NCI-H1092 (cell line): ENCODE results near the gene DGKI.
A peak's percentile ranks its signal among the peaks of the same experiment; 100 is the strongest.
"Not testable (repeated sequence)": the region's sequence is repeated elsewhere in the genome, so short reads cannot be mapped to it uniquely, and the experiment has no call there.

Source experiments
- DNase-seq: peaks from one replicate; lab custom pipeline; 2025; lab: John Stamatoyannopoulos, UW

The DGKI gene

DNA sequence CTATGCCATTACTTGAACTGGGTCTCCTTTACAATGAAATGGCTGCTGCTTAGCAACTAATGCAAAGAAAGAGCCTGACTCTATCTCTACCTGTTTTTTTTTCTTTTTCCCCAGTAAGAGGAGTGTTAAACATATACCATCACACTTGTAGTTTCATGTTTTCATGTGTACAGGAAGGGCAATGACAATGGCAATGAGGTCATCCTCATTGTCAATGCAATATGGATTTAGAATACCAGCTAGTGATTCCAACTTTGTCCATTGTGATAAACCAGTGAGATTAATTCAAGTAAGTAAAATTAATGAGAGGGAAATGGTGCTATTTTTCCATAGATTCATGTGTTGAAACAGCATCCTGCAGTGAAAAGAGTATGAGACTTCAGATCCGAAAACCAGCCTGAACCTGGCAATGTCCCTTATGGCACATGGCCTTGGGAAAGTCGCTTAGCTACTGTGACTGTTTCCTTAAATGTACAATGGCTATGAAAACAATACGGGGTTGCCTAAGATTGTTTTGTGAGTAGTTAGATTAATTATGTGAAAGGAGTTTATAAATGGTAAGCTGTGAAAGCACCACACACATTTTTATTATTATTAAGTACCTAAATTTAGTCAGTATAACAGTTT, 11.2 kb downstream of the DGKI start:
- DNase-seq: no peak

DNA sequence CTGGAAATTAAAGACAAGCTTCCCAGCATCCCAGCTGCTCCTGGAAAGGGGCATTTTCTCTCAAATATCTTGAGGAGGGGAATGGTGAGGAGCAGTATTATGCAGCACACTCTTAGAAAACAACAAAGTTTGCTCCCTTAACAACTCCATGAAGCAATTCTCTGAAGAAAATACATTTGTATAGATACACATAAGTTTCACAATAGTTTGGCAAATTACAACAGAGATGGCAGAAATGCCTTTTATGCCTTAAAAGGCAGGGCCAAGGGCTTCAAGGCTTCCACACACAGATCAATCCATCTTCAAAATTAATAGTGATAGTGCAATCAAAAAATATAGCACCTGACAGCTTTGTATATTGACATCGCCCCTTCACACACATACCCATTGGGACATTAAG, 12.2 kb downstream of the DGKI start:
- DNase-seq: no peak

DNA sequence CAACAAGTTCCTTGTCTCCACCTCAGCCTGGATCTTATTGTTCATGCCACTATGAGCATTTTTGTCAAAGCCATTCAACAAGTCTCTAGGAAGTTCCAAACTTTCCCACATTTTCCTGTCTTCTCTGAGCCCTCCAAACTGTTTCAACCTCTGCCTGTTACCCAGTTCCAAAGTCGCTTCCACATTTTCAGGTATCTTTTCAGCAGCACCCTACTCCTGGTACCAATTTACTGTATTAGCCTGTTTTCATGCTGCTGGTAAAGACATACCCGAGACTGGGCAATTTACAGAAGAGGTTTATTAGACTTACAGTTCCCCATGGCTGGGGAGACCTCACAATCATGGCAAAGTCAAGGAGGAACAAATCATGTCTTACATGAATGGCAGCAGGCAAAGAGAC, 13.8 kb downstream of the DGKI start:
- DNase-seq: not testable (repeated sequence)

DNA sequence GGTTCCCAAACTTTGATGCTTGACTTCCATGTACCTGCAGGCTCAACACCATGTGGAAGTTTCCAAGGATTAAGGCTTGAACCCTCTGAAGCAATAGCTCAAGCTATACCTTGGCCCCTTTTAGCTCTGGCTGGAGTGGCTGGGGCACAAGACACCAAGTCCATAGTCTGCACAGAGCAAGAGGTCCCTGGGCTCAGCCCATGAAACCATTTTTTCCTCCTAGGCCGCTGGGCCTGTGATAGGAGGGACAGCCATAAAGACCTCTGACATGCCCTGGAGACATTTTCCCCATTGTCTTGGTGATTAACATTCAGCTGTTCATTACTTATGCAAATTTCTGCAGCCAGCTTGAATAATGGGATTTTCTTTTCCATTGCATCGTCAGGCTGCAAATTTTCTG, 14.4 kb downstream of the DGKI start:
- no peak for DNase-seq

DNA sequence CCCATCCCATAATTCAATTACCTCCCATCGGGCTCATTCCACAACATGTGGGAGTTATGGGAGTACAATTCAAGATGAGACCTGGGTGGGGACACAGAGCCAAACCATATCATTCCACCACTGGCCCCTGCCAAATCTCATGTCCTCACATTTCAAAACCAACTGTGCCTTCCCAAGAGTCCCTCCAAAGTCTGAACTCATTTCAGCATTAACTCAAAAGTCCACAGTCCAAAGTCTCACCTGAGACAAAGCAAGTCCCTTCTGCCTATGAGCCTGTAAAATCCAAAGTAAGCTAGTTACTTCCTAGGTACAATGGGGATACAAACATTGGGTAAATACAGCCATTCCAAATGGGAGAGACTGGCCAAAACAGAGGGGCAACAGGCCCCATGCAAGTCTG, 15.2 kb downstream of the DGKI start:
- DNase-seq: not testable (repeated sequence)

DNA sequence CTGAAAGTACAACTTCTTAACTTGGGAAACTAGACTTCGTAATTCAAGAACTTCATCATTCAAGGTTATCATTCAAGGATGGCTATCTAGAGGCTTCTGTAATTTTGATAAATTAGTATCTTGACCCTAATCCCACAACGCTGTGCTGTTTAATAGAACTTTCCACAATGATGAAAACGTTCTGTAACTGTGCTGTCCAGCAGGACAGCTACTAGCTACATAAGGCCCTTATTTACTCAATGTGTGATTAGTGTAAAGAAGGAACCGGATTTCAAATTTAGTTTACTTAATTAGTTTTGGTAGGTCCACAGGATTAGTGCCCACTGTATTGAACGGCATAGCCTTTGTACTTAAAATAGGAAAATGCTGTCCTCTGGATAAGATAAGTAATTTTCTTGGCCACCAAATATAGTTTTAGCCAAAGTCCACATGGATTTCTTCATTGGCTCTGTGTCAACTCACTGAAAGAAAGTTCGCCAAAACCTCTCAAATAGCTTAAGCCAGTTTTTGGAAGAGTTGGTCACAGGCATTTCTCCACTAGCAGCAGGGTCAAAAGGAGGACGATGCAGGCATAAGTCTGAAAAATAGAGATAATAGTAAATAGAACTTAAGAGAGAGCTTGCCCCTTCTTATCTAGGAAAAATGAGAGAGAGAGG, 17.3 kb downstream of the DGKI start:
- DNase-seq: no peak

DNA sequence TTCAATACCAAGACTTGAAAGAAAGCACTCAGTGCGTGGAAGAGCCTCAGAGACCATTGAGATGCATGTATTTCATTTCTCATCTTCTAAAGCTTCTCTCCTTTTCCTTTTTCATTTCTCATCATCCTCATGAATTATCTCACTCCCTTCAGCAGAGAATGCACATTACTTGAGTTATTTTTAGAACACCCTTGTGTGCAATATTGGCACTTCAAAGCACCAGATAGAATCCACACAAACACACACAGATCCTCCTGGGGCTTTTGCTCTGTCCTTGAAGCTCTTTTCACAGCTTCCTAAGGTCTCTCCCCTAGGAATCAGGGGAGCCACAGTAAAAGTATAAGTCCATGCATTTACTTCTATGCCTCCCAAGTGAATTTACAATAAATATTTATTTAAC, 18.3 kb downstream of the DGKI start:
- DNase-seq: no peak

DNA sequence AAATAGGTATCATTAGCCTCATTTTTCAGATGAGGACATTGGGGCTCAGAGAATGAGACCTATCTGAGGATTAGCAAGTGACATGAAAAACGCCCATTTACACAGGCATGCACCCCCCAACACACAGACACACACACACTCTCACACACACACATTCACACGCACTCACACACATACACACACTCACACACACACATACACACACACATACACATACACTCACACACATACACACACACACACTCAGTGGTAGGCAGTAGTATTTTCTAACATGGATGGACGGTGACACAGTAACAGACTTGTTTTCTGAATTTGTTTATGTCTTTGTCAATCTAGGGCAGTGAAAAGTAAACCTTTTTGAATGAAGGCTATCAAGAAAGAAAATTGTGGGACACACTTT, 21.3 kb downstream of the DGKI start:
- DNase-seq: no peak

DNA sequence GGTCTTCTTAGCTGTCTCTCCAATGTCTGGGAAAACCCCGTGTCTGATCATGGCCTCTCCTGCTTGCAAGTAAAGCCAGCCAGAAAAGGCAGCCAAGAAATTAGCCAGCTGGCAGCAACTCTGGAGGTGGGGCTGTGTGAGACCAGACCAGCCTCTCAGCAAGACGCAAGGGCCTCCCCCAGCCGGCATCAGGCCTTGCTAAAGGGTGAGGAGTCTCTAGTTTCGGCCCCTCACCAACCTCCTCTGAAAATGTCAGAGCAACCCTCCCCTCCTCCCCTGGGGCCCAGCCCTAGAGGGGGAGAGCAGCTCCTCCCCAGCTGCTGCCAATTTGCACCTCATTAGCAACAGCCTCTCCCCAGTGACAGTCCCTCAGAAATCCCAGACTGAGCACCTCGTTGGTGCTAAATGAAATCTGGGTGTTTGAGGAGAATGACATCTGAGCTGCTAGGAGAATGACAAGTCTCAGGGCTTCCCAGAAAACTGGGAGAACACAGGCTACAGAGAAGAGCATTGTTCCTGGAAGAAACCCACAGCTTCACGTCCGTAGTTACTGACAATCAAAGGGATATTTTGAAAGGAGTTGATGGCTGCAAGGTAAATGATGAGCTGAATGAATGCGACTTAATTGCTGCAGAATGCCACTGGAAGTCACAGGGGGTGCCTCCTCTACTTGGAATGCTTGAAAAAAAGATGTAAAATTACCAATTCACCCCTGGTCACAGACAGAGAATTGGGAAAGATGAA, 25.9 kb downstream of the DGKI start:
- peak; percentile 79 for DNase-seq

DNA sequence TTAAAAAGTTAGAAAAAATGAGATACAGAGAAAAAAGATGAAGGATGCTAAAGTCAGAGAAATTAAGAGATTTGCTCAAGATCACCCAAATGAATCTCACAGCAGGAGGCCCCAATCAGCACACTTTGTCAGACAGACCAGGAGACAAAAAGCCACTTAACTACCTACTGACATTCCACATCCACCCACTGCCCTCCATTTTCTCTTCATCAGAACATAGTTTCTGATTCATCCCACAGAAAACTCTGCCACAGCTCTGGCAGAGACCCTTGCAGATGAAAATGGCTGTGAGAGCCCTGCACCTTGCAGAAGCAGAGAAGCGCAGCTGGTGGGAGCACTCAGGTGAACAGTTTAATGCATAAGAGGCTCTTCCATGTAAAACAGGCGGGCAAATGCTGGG, 26.6 kb downstream of the DGKI start:
- DNase-seq: peak; percentile 67

DNA sequence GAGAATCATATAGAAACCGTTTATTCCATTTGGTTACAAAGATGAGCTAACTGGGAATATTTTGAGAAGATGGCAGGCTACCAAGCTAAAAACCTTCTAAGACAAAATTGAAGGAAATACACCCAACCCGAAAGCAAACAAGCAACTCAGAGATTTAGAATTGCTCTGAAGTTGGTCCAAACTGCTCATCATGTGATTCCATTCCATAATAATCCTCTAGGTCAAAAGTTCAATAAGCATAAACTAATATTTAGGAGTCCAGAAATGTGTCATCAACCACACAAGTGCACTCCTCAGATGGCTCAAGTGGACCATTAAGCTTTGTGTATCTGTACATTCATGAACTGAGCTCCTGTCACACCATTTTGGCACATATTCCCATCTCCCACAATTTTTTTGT, 28.7 kb downstream of the DGKI start:
- DNase-seq: no peak

DNA sequence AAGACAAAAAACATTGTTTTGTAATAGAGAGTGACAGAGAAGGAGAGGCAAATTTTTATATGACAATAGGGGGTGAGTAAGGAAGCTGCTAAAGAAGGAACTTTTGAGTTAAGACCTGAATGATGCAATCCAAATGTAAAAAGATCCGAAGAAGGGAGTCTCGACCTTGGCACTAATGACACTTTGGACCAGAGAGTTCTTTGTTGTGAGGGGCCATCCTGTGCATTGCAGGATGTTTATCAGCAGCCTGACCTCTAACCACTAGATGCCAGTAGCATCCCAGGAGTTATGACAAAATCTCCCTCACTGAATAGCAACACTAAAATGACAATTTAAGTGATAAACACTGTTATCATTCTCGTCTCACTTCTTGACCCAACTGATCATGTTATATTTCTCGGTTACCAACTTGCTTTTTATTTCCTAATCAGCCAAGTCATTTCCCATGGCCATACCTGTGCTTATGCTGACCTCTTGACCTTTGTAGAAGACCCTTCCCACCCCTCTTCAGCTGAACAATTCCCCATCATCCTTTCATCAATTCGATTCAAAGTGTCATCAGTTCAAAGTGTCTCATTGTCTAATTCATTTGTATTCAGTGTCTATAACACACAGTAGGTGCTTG, 30.0 kb downstream of the DGKI start:
- no peak for DNase-seq

DNA sequence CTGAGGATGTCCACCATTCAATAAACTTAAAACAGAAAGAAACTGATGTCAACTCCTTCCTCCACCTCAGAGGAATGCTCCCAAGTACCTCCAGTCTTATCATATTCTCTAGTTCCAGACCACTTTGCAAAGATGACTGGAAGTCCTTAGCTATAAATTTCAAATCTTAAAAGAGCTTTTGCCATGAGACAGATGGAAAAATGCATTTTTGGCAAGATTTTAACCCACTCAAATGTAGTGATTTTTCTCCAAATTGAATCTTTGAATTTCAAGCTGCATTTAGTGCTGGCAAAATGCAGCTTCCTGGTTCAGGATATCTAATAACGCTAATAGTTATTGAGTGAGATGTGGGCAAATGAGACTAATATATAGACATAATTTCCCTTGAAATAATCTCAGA, 33.2 kb downstream of the DGKI start:
- no peak for DNase-seq

DNA sequence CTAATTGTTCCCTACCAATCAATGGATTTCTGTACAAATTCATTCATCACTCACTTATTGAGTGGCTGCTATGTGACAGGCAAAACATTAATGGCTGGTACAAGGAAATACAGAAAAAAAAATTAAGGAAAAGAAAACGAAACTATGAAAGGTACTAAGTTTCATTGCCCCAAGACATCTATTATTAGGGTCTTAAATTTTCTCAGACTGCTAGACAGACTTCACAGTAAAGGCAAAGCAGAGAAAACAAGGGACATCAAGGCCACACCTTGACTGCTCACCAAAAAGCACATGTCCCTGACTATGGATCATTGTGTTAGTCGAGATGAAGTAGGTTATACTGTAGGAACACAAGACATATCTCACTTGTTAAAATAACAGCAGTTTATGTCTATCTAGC, 36.5 kb downstream of the DGKI start:
- DNase-seq: no peak

DNA sequence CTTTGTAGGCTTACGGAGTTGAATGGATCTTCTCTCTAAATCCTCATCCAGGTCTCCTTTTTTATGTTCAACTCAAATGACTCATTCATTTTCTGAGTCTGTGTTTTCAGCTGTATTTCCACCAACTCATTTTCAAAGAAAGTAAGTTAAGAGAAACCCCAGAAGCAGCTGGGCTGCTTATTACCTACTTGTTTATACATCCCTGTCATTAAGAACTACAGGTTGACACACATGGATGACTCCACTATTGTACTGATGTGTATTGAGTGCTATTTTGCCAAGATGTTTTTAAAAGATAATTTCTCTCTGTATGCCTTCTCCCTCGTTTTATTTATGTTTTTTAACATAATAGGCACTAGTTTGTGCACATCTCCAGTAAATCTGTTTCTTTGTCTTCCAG, 41.9 kb downstream of the DGKI start:
- DNase-seq: no peak

DNA sequence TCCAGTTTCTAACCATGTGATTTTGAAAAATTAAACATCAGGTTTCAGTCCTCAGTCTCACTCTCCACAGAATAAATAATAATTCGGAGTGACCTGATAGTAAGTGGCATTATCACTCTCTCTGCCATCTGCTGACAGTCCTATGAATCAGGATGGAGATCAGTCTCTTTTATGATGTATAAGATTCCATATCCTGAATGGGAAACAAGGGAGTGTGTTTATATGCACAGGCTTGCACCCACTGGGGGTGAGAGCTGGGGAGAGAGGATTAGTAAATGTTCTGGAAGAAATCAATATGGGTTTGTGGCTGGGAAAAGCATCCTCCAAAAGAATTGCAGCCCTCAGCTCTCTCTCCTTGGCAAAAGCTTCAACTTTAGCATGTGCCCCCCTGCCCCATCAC, 45.3 kb downstream of the DGKI start:
- DNase-seq: no peak

DNA sequence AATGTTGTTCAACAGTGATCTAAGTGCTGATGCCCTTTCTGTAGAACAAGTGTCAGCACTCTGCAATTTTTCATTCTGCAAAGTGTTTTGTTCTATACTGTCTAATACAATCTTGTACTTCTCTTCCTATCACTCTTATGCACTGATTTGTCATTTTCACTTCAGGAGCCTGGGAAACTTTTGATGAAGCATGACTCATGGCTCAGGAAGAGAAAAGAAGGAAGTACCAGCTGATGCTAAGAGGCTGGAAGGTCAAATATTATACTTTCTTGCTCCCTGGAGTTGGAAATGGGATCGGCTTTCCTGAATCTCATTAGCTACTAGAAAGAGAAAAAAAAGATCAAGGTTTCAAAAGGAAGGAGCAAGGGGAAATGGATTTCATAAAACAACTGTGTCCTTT, 45.8 kb downstream of the DGKI start:
- DNase-seq: no peak

DNA sequence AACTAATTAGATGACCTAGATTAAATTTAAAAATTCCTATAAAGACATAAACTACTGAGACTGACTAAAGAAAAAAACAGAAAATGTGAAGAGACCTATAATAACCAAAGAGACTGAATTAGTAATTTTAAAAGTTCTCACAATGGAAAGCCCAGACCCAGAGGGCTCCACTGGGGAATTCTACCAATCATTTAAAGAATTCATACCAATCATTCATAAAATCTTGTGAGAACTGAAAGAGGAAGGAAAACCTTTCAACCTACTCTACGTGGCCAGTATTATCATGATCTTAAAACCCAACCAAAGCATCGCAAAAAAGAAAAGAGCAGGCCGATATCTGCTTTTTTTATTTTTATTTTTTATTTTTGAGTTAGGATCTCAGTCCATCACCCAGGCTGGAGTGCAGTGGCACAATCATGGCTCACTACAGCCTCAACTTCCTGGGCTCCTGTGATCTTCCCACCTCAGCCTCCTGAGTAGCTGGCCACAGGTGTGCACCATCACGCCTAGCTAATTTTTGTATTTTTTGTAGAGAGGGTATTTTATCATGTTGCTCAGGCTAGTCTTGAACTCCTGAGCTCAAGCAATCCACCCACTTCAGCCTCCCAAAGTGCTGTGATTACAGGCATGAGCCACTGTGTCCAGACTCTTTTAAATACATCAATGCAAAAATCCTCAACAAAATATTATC, 48.6 kb downstream of the DGKI start:
- DNase-seq: no peak

DNA sequence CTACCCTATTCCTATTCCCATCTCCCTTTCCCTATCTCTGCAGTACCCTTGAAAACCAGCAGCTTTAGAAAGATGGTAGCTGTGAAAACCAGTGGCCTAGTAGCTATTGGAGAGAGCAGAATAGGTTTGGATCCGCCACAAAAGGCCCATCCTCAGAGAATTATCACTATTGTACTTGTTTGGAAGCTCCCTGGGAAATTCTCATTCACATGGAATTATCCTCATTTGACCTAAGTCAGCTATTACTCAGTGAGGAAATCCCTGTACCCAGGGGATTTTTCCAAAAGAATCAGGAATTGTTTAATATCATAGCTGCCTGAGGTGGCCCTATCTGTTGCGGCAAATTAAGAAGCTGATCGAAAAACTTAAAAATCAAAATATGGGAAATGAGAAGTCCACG, 51.6 kb downstream of the DGKI start:
- DNase-seq: no peak

DNA sequence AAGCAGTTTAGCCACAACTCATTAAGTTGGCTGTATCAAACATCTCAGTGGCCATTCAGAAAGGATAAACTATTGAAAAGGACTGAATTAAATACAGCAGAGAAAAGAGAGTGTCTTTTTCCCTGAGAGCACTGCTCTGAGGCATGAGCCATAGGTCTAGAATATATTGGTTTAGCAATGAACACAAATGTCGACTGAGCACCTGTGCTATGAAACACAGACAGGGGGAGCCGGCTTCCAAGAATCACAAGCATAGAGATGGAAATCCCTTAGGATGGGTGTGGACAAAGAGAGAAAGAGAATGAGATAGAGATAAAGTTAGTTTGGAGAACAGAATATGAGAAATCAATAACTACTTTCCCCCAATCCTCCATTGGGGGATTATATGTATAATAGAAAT, 54.8 kb downstream of the DGKI start:
- DNase-seq: no peak

DNA sequence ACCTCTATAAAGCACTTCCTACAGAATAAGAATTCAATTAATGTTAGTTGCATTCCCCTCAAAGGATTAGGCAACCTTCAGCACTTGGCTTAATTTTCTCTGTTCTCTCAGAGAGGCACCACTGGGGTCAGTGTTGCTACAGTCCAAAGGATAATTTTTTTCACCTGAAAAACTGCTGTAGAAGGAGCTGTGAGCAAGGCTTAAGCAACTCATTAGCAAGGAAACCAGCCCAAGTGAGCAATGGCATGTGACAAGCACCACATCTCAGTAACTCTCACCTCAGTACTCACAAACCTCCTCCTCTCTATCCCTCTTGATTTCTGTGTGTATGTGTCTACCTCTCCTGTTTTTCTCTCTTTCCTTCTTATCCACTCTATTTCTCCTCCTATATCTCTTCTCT, 55.9 kb downstream of the DGKI start:
- DNase-seq: no peak

DNA sequence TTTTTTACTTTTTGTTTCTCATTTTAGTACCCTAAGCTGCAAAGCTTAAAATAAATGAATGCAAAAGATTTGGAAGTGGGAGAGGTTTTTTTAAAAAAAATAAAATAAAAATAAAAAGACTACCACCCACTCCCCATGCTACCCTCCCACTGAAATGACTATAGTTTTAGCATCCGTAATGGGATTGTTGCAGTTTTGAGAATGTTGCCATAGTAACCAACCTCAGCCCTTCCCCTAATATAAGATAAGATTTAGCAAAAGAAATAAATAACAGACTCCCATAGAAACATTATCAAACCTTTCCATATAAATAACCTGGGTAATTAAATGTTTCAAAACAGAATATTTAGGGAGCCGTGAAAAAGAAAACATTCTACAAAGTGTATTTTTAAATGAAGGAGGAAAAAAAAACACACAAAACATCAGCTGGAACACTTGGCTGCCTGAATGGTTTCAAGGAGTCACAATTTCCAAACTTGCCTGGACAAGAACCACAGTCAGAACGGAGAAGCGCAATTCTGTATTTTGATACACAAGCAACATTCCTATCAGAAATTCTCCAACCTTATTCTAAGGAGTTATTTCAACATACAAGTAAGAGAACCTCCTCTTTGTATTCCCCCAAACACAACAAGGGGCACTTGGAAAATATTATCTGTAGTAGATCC, 57.4 kb downstream of the DGKI start:
- DNase-seq: no peak
